Measurements from ENCODE around the gene GPX7.

GRCh38 chr1:52621950-52622349, 19.8 kb downstream of the GPX7 start:
- TF ChIP-seq HDGF (IDR thresholded peaks at IDR 0.05; ENCODE audit: borderline replicate concordance) (no peak), ELF4 (IDR thresholded peaks at IDR 0.05) (no peak), NFRKB (IDR thresholded peaks at IDR 0.05) (no peak), FOXK2 (IDR thresholded peaks at IDR 0.05) (no peak), SP1 (IDR thresholded peaks at IDR 0.05) (no peak), ZNF384 (IDR thresholded peaks at IDR 0.05) (no peak), FOXA1 (IDR thresholded peaks at IDR 0.05) (no peak), LEF1 (IDR thresholded peaks at IDR 0.05; ENCODE audit: borderline replicate concordance) (no peak), L3MBTL2 (conservative IDR thresholded peaks at IDR 0.05) (no peak)
